Caco-2 (cell line): ENCODE measurements around the gene DRD1. TPM values are rescaled to one million over a fixed set of nuclear protein-coding genes. Genes with fewer than 3 reads are reported as not detected.
A peak's percentile ranks its signal among the peaks of the same experiment; 100 is the strongest.

Source experiments
- BruUV-seq: library from RNA; stranded (reverse); fragments of 400-500 nt; replicated peaks from 2 replicates; lab custom pipeline; 2021; lab: Mats Ljungman, UMichigan
- CTCF ChIA-PET: fragments of 300-600 bp; sonication (Branson Sonifier 250); formaldehyde crosslinking; loops from one replicate; lab custom pipeline; 2022; ENCODE audit warnings: antibody characterized with exemption; lab: Charles Lee
- POLR2A ChIA-PET: fragments of 300-600 bp; sonication (Branson Sonifier 250); formaldehyde crosslinking; loops from one replicate; lab custom pipeline; 2022; ENCODE audit warnings: antibody characterized with exemption; lab: Charles Lee
- DNase-seq, 2 experiments: peaks; one replicate each; pipeline versions ENCODE4 v3.0.0 to v3.0.0-alpha.2; 2020 to 2022
- H3K27me3 ChIP-seq: replicated peaks from 2 replicates; pipeline ENCODE4 v1.6.0; 2011; ENCODE audit warnings: low read length; ENCODE audit not compliant: control insufficient read depth, insufficient read depth
- H3K36me3 ChIP-seq: 2 replicates; pipeline ENCODE4 v1.5.1; 2011; ENCODE audit warnings: low read length; ENCODE audit not compliant: control insufficient read depth, insufficient read depth
- H3K4me1 ChIP-seq: fragments of 250-450 bp; sonication (Bioruptor Pico); 2 replicates; pipeline ENCODE4 v1.5.1; 2020; ENCODE audit warnings: mild to moderate bottlenecking
- H3K4me3 ChIP-seq: 2 replicates; pipeline ENCODE4 v1.5.1; 2011; ENCODE audit warnings: low read depth, mild to moderate bottlenecking, control low read depth, low read length
- H3K9me3 ChIP-seq: fragments of 250-450 bp; sonication (Bioruptor Pico); 2 replicates; pipeline ENCODE4 v1.5.1; 2020; ENCODE audit warnings: mild to moderate bottlenecking, moderate library complexity
- H3K27ac Mint-ChIP-seq: one replicate; pipeline ENCODE4 v1.8.0; 2022; ENCODE audit warnings: mixed read lengths; ENCODE audit not compliant: unreplicated experiment
- H3K27me3 Mint-ChIP-seq: one replicate; pipeline ENCODE4 v1.8.0; 2022; ENCODE audit warnings: mixed read lengths; ENCODE audit not compliant: insufficient read depth, unreplicated experiment
- H3K36me3 Mint-ChIP-seq: one replicate; pipeline ENCODE4 v1.8.0; 2022; ENCODE audit warnings: mild to moderate bottlenecking, mixed read lengths; ENCODE audit not compliant: insufficient read depth, unreplicated experiment
- H3K4me1 Mint-ChIP-seq: one replicate; pipeline ENCODE4 v1.8.0; 2022; ENCODE audit warnings: low read depth, mixed read lengths; ENCODE audit not compliant: unreplicated experiment
- H3K4me3 Mint-ChIP-seq: one replicate; pipeline ENCODE4 v1.8.0; 2022; ENCODE audit warnings: mild to moderate bottlenecking, moderate library complexity, mixed read lengths; ENCODE audit not compliant: unreplicated experiment
- H3K9me3 Mint-ChIP-seq: one replicate; pipeline ENCODE4 v1.8.0; 2022; ENCODE audit warnings: mixed read lengths; ENCODE audit not compliant: unreplicated experiment
- CTCF ChIP-seq, 2 experiments: fragments of 200-600 bp in 1 of 2; IDR thresholded peaks; 1 replicate in 1 of 2; 2 replicates in 1 of 2; pipeline versions ENCODE4 v1.5.1 to v1.8.0; 2011 to 2022; ENCODE audit warnings: antibody characterized with exemption in 1 of 2, control low read depth in 1 of 2, inconsistent platforms in 1 of 2, low read depth in 1 of 2, low read length in 1 of 2, mild to moderate bottlenecking in 1 of 2, moderate library complexity in 1 of 2; ENCODE audit not compliant: insufficient read depth in 1 of 2, severe bottlenecking in 1 of 2, unreplicated experiment in 1 of 2
- intact Hi-C: fragments of 100-400 bp; cut with micrococcal nuclease; formaldehyde crosslinking; loops from one replicate; pipeline ENCODE4 v1.10.0; 2022; ENCODE audit not compliant: unreplicated experiment
- total RNA-seq: library from RNA; stranded (reverse); gene quantifications from 2 replicates; pipeline ENCODE4 v1.2.3, GENCODE V29; 2022

DRD1 gene
- total RNA-seq, 1 experiment from 2014 or later = not detected

GRCh38 chr5:175483337-175483736 lies 39.4 kb upstream of the DRD1 start:
- peak overlapping the region; percentile 12 for H3K27ac Mint-ChIP-seq
- Histone ChIP-seq H3K27me3 (no peaks in the 10 kb centered on the region), H3K4me1 (peaks cover 4% of the 10 kb centered on the region; the same call in 1 of the 2 replicates), H3K4me3 (no peak overlapping the region), H3K9me3 (no peaks in the 10 kb centered on the region), H3K36me3 (peaks cover 2% of the 10 kb centered on the region)
- H3K36me3 Mint-ChIP-seq = peaks cover 58% of the 10 kb centered on the region
- ChIA-PET CTCF (no interaction called here), POLR2A (no interaction called here)
- no peak for TF ChIP-seq CTCF (IDR thresholded peaks at IDR 0.05; ENCODE audit: insufficient read depth in 1 of 2, low read depth in 1 of 2, low read length in 1 of 2, severe bottlenecking in 1 of 2, unreplicated experiment in 1 of 2)
- intact Hi-C loops = no loop called here
- H3K27me3 Mint-ChIP-seq = no peaks in the 10 kb centered on the region
- BruUV-seq = no TSS peak
- DNase-seq = no peak
- peaks cover 23% of the 10 kb centered on the region for H3K4me1 Mint-ChIP-seq
- no peak overlapping the region for H3K4me3 Mint-ChIP-seq
- no peaks in the 10 kb centered on the region for H3K9me3 Mint-ChIP-seq

- no peak for DNase-seq
Measured at GRCh38 chr5:175479125-175479881, 35.3 kb upstream of the DRD1 start.

More at GRCh38 chr5:175479125-175479881, 35.3 kb upstream of the DRD1 start:
- H3K27me3 ChIP-seq = no peaks in the 10 kb centered on the region
- H3K4me3 ChIP-seq = peak overlapping the region; percentile 93
- no peaks in the 10 kb centered on the region for H3K9me3 Mint-ChIP-seq
- no peaks in the 10 kb centered on the region for H3K9me3 ChIP-seq
- H3K4me1 ChIP-seq = peaks cover 4% of the 10 kb centered on the region; the same call in 1 of the 2 replicates
- CTCF ChIA-PET = no interaction called here
- intact Hi-C loops = no loop called here
- no peak for TF ChIP-seq CTCF (IDR thresholded peaks at IDR 0.05; ENCODE audit: insufficient read depth in 1 of 2, low read depth in 1 of 2, low read length in 1 of 2, severe bottlenecking in 1 of 2, unreplicated experiment in 1 of 2)
- POLR2A ChIA-PET = no interaction called here
- H3K4me3 Mint-ChIP-seq = peak overlapping the region; percentile 95
- H3K4me1 Mint-ChIP-seq = peaks cover 31% of the 10 kb centered on the region
- H3K27ac Mint-ChIP-seq = peak overlapping the region; percentile 78
- TSS peak; percentile 31 for BruUV-seq
- no peaks in the 10 kb centered on the region for H3K36me3 ChIP-seq
- H3K36me3 Mint-ChIP-seq = peaks cover 37% of the 10 kb centered on the region
- H3K27me3 Mint-ChIP-seq = no peaks in the 10 kb centered on the region
